ENCODE data around the gene ZSCAN4.

Gene ZSCAN4

GRCh38 chr19:57719901-57720519, 51.3 kb downstream of the ZSCAN4 start:
- no peak overlapping the region for H3K27ac ChIP-seq
- H3K4me3 ChIP-seq (ENCODE audit: low read depth, low read length): no peak overlapping the region
- TF ChIP-seq CTCF (IDR thresholded peaks at IDR 0.05; ENCODE audit: low read depth, low read length, missing control alignments): no peak
- peaks cover 38% of the 10 kb centered on the region for H3K36me3 ChIP-seq (replicated peaks)
- no peaks in the 10 kb centered on the region for H3K27me3 ChIP-seq (replicated peaks)
- in situ Hi-C loops (cut with HindIII; ENCODE audit: low pct_ligation_motif_present, low sequenced_read_pairs): no loop called here
- DNase-seq: no peak

- no peak for DNase-seq
- no peak overlapping the region for H3K4me3 ChIP-seq (ENCODE audit: low read depth, low read length)
- no peak overlapping the region for H3K27ac ChIP-seq
- in situ Hi-C loops (cut with HindIII; ENCODE audit: low pct_ligation_motif_present, low sequenced_read_pairs): no loop called here
- H3K36me3 ChIP-seq (replicated peaks): peaks cover 38% of the 10 kb centered on the region
- no peak for TF ChIP-seq CTCF (IDR thresholded peaks at IDR 0.05; ENCODE audit: low read depth, low read length, missing control alignments)
- no peaks in the 10 kb centered on the region for H3K27me3 ChIP-seq (replicated peaks)
Observed at GRCh38 chr19:57720878-57721277, 52.1 kb downstream of the ZSCAN4 start.

Data from brain microvascular endothelial cell (primary cell).